ENCODE data around the gene MATN1.

DNA sequence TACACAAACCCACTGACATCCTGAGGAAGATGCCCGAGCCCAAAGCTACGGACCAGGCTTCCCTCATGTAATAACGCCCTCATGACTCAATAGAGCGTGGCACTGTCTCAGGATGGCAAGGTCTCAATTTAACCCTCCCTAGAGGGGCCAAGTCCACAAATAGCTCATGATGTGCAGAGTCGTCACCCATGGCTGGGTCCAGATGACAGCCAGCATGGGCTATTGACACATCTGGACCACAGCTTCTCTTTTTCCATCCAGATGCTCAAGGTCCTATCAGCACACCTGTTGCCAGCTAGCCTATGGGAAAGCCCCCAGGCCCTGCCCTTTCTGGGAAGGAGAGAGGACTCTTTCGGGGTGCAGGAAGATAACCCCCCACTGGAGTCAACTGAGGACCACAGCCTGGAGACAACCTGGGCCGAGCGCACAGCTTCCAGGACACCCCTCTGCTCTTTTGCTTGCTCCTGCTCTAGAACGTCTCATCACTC lies 31.3 kb upstream of the MATN1 start:
- TF ChIP-seq, protein P1, sequence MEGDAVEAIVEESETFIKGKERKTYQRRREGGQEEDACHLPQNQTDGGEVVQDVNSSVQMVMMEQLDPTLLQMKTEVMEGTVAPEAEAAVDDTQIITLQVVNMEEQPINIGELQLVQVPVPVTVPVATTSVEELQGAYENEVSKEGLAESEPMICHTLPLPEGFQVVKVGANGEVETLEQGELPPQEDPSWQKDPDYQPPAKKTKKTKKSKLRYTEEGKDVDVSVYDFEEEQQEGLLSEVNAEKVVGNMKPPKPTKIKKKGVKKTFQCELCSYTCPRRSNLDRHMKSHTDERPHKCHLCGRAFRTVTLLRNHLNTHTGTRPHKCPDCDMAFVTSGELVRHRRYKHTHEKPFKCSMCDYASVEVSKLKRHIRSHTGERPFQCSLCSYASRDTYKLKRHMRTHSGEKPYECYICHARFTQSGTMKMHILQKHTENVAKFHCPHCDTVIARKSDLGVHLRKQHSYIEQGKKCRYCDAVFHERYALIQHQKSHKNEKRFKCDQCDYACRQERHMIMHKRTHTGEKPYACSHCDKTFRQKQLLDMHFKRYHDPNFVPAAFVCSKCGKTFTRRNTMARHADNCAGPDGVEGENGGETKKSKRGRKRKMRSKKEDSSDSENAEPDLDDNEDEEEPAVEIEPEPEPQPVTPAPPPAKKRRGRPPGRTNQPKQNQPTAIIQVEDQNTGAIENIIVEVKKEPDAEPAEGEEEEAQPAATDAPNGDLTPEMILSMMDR (conservative IDR thresholded peaks at IDR 0.05; ENCODE audit: low read length), result no peak
- TF ChIP-seq EZH2phosphoT487 (IDR thresholded peaks at IDR 0.05; ENCODE audit: borderline replicate concordance, low read depth, low read length), result no peak

All from OCI-LY7 (cell line).